OCI-LY1 (cell line): ENCODE results near the gene MRS2.

Source experiments
- H2AFZ ChIP-seq: fragments of 200-600 bp; sonication (generic), shearing (Covaris generic); 2 replicates; pipeline ENCODE4 v1.6.0; 2014; ENCODE audit warnings: antibody characterized with exemption, mild to moderate bottlenecking, low read length
- H3F3A ChIP-seq: fragments of 200-600 bp; sonication (generic), shearing (Covaris generic); 2 replicates; pipeline ENCODE4 v1.6.0; 2014; ENCODE audit warnings: mild to moderate bottlenecking, antibody characterized with exemption, low read length, moderate library complexity; ENCODE audit not compliant: insufficient read depth
- H3K27ac ChIP-seq: fragments of 200-600 bp; sonication (generic); 2 replicates; pipeline ENCODE4 v1.5.1; 2014; ENCODE audit warnings: low read length, mixed run types, mild to moderate bottlenecking, low read depth; ENCODE audit not compliant: poor library complexity, severe bottlenecking
- H3K27me3 ChIP-seq: fragments of 200-600 bp; sonication (generic); 2 replicates; pipeline ENCODE4 v1.6.0; 2014; ENCODE audit warnings: antibody characterized with exemption, mild to moderate bottlenecking, low read length, moderate library complexity; ENCODE audit not compliant: insufficient read depth
- H3K36me3 ChIP-seq: fragments of 200-600 bp; sonication (generic); 2 replicates; pipeline ENCODE4 v1.6.1; 2014; ENCODE audit warnings: mild to moderate bottlenecking, antibody characterized with exemption, low read length, moderate library complexity, mixed read lengths; ENCODE audit not compliant: insufficient read depth
- H3K4me1 ChIP-seq: fragments of 200-600 bp; sonication (generic); 2 replicates; pipeline ENCODE4 v1.5.1; 2014; ENCODE audit warnings: mild to moderate bottlenecking, low read length, moderate library complexity; ENCODE audit not compliant: insufficient read depth, severe bottlenecking
- H3K4me2 ChIP-seq: fragments of 200-600 bp; sonication (generic), shearing (Covaris generic); 2 replicates; pipeline ENCODE4 v1.6.1; 2014; ENCODE audit warnings: low read length
- H3K4me3 ChIP-seq: fragments of 200-600 bp; sonication (generic); 2 replicates; pipeline ENCODE4 v1.5.1; 2014; ENCODE audit warnings: low read length, low read depth, mild to moderate bottlenecking, mixed read lengths; ENCODE audit not compliant: poor library complexity, severe bottlenecking
- H3K79me2 ChIP-seq: fragments of 200-600 bp; shearing (Covaris generic); 2 replicates; pipeline ENCODE4 v1.6.1; 2016; ENCODE audit warnings: mixed run types, low read length, mixed read lengths; ENCODE audit not compliant: insufficient read depth
- H3K9ac ChIP-seq: fragments of 200-600 bp; sonication (generic), shearing (Covaris generic); 2 replicates; pipeline ENCODE4 v1.6.1; 2014; ENCODE audit warnings: mild to moderate bottlenecking, low read length, mixed read lengths
- H3K9me2 ChIP-seq: fragments of 200-600 bp; sonication (generic), shearing (Covaris generic); 2 replicates; pipeline ENCODE4 v1.6.1; 2014; ENCODE audit warnings: low read depth, mild to moderate bottlenecking, low read length, mixed read lengths
- H3K9me3 ChIP-seq: fragments of 200-600 bp; shearing (Covaris generic); 2 replicates; pipeline ENCODE4 v1.6.1; 2014; ENCODE audit warnings: low read length, mixed read lengths
- H4K20me1 ChIP-seq: fragments of 200-600 bp; sonication (generic), shearing (Covaris generic); 2 replicates; pipeline ENCODE4 v1.6.0; 2016; ENCODE audit warnings: mild to moderate bottlenecking, low read length; ENCODE audit not compliant: insufficient read depth
- CTCF ChIP-seq: fragments of 200-600 bp; sonication (generic), shearing (Covaris generic); IDR thresholded peaks from 2 replicates; pipeline ENCODE4 v1.5.1; 2017; ENCODE audit warnings: mild to moderate bottlenecking, antibody characterized with exemption, low read length, moderate library complexity, mixed read lengths
- EZH2 ChIP-seq: fragments of 200-600 bp; sonication (generic), shearing (Covaris generic); IDR thresholded peaks from 2 replicates; pipeline ENCODE4 v1.8.0; 2017; ENCODE audit warnings: borderline replicate concordance, mixed run types, mild to moderate bottlenecking, antibody characterized with exemption, low read length, moderate library complexity, mixed read lengths

Gene MRS2

GRCh38 chr6:24448396-24448795 lies 45.7 kb downstream of the MRS2 start:
- Histone ChIP-seq H3K9me2 (no peaks in the 10 kb centered on the region), H3K9ac (no peak overlapping the region), H3K36me3 (no peaks in the 10 kb centered on the region), H3K27ac (no peak overlapping the region), H4K20me1 (no peaks in the 10 kb centered on the region), H2AFZ (no peak overlapping the region), H3K4me2 (no peak overlapping the region), H3K9me3 (no peaks in the 10 kb centered on the region), H3K27me3 (no peaks in the 10 kb centered on the region), H3K4me3 (no peak overlapping the region), H3F3A (no peaks in the 10 kb centered on the region), H3K79me2 (no peaks in the 10 kb centered on the region), H3K4me1 (no peaks in the 10 kb centered on the region)
- TF ChIP-seq CTCF (no peak), EZH2 (no peak)

- Histone ChIP-seq H3K4me3 (no peak overlapping the region), H4K20me1 (no peaks in the 10 kb centered on the region), H3K27me3 (no peaks in the 10 kb centered on the region), H3K27ac (no peak overlapping the region), H3K9me3 (no peaks in the 10 kb centered on the region), H3K4me2 (no peak overlapping the region), H2AFZ (no peak overlapping the region), H3K36me3 (peaks cover 3% of the 10 kb centered on the region; the same call in 1 of the 2 replicates), H3F3A (no peaks in the 10 kb centered on the region), H3K9me2 (no peaks in the 10 kb centered on the region), H3K9ac (no peak overlapping the region), H3K79me2 (no peaks in the 10 kb centered on the region), H3K4me1 (no peaks in the 10 kb centered on the region)
- TF ChIP-seq CTCF = no peak
Observed at GRCh38 chr6:24448828-24449525, 46.2 kb downstream of the MRS2 start.

- H3K9me2 ChIP-seq = no peaks in the 10 kb centered on the region
- H3K27me3 ChIP-seq = no peaks in the 10 kb centered on the region
- H4K20me1 ChIP-seq = no peaks in the 10 kb centered on the region
- H3K36me3 ChIP-seq = peaks cover 3% of the 10 kb centered on the region; the same call in 1 of the 2 replicates
- TF ChIP-seq CTCF = no peak
- no peak for TF ChIP-seq EZH2
- H3K9ac ChIP-seq = no peak overlapping the region
- H3F3A ChIP-seq = no peaks in the 10 kb centered on the region
- no peaks in the 10 kb centered on the region for H3K79me2 ChIP-seq
- H3K4me3 ChIP-seq = no peak overlapping the region
- H3K9me3 ChIP-seq = no peaks in the 10 kb centered on the region
- H3K4me2 ChIP-seq = no peak overlapping the region
- no peak overlapping the region for H3K27ac ChIP-seq
- no peak overlapping the region for H2AFZ ChIP-seq
- no peaks in the 10 kb centered on the region for H3K4me1 ChIP-seq
Observed at GRCh38 chr6:24451581-24452388, 49.0 kb downstream of the MRS2 start.
